ENCODE results near the gene IGLON5.

IGLON5 gene

DNA sequence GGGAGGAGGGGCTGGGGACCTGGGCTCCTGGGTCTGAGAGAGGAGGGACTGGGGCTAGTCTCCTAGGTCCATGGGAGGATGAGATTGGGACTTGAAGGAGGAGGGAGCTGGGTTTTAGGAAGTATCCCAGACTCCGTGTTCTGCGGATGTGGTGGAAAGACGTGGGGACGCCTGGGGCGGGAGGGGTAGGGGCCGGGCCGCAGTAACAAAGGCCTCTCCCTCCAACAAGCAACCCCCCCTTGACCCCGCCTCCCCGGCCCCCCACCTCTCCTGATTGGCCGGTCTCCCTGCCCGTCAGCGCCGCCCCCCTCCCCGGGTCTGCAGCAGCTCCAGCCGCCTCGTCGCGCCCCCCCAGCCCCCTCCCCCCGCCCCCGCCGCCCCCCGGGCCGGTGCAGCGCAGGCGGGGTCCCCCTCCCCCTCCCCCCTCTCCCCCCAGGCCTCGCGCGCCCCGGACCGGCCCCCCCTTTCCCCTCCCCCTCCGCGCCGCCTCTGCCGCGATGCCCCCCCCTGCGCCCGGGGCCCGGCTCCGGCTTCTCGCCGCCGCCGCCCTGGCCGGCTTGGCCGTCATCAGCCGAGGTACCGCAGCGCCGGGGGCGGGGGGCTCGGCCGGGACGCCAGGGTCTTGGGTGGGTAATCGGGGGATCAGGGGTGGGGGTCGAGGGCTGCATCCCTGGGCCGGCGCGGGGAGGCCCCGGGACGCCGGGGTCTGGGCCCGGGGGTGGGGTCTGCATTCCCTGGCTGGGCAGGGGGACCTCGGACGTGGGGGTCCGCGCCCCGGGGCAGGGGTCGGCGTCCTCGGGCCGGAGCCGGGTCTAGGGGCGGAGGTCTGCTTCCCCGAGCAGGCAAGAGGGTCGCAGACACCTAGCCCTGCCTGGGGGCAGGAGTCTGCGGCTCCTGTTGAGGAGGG is at the start of gene IGLON5:
Gene IGLON5 (plus strand): TSS at position 294 of the 907 bp plus-strand sequence. CDS start 204 bp downstream, at position 498.
- DNase-seq: no peak

DNA sequence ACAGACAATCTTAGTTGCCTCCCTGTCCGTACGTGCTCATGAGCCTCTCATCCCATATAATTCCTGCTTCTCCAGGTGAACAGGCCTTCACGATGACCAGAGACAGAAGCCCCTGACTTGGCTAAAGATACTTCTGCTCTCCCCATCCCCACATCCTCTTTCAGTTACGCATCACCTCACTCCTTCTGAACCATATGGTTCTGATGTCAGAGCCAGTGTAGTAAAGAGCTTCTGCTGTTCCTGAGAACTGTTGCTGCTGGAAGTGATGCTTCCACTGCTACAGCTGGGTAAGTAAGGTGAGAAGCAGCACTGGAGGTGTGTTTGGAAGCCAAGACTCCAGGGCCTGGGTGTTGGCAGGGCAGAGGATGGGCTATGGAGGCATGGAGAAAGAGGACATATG is 47.6 kb upstream of the IGLON5 start:
- no peak for DNase-seq

GRCh38 chr19:51271067-51271466 is 40.4 kb upstream of the IGLON5 start:
- DNase-seq: no peak

GRCh38 chr19:51272183-51272810 is 39.1 kb upstream of the IGLON5 start:
- no peak for DNase-seq

- DNase-seq: no peak
These were observed 37.2 kb upstream of the IGLON5 start for GRCh38 chr19:51274049-51274770.

GRCh38 chr19:51277112-51277511 is 34.3 kb upstream of the IGLON5 start:
- no peak for DNase-seq

GRCh38 chr19:51282335-51282734 is 29.1 kb upstream of the IGLON5 start:
- DNase-seq: no peak

GRCh38 chr19:51285682-51286081 is 25.8 kb upstream of the IGLON5 start:
- no peak for DNase-seq

DNA sequence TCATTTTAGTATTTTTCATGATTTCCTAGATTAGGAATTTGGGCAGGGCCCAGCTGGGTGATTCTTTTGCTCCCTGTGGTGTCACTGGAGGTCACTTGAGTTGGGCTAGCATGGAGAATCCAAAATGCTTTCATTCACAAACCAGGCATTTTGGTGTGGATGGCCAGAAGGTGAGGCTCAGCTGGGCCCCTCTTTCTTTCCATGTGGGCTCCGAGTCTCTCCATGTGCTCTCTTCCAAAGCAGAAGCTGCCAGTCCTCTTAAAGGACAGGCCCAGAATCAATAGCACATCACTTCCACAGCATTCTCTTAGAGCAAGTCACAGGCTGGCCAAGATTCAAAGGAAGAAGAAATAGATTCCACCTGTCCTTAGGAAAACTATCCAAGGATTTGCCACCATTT is 21.8 kb upstream of the IGLON5 start:
- no peak for DNase-seq

- DNase-seq: no peak
These were observed 18.5 kb upstream of the IGLON5 start for GRCh38 chr19:51292971-51293370.

DNA sequence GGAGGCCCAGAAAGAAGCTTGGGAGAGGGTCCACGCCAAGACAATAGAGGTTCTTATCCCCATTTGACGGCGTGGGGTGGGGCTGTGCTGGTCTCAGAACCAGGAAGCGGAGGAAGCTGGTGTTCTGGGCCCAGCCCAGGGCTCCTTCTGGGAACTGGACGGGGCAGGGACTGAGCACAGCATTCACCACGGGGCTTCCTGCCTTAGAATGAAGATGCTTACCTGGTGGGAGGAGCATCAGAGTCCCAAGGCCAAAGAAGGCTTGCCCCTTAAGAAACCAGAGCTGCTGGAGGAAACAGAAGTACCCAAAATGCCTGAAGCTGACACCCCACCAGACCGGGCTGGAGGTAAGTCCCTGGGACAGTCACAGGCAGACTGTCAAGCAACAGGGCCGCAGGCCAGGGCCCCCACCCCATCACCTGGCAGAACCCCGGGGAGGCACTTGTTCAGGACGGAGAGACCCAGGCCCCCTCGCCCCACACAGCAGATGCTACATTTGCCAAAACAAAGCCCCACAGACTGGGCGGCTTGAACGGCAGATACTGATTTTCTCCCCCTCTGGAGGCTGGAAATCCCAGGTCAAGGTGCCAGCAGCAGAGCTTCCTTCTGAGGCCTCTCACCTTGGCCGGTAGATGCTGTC is 17.8 kb upstream of the IGLON5 start:
- DNase-seq: no peak

DNA sequence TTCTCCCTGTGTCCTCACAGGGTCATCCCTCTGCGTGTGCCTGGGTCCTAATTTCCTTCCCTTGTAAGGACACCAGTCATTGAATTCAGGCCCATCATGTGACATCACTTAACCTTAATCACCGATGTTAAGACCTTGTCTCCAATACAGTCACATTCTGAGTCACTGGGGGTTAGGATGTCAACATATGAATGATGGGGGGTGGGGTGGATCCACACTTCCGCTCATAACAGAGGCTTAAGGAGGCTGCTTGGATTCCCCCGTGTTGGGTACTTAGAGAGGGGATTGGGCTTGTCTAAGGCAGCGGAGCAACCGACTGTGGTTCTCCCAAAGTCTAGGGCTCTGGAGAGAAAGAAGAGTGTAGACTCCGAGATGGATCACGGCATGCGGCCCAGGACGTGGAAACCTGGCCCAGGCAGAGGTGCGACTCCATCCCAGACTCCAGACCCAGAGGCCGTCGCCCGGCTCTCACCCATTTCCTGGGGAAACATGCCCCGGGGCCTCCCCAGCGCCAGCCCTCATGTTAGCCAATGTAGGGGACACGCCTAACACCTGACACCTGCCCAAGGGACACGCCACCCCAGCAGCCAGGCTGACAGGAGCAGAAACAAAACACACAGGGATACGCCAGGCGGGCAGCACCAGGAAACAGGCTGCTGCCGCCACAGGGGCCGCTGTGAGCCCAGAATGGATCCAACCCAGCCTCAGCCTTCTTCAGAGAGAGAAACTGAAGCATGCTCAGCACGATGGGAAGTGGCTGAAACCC is 17.1 kb upstream of the IGLON5 start:
- DNase-seq: no peak

DNA sequence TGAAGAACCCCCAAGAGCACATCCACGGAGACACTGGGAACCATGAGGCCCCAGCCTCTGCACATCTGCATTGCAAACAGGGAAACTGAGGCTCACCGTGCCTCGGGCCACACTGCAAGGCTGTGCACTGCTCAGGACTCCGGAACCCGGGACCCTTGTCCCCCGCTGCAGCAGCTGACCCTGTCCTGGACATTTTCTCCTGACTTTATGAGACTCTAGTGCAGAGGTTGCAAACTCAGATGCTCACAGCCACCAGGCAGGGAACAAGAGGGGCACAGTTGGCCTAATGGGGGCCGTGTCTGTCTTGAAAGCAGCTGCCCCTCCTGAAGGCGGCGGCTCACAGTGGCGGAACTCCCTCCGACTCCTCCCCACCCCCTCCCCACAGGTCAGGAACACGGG is 16.5 kb upstream of the IGLON5 start:
- no peak for DNase-seq

DNA sequence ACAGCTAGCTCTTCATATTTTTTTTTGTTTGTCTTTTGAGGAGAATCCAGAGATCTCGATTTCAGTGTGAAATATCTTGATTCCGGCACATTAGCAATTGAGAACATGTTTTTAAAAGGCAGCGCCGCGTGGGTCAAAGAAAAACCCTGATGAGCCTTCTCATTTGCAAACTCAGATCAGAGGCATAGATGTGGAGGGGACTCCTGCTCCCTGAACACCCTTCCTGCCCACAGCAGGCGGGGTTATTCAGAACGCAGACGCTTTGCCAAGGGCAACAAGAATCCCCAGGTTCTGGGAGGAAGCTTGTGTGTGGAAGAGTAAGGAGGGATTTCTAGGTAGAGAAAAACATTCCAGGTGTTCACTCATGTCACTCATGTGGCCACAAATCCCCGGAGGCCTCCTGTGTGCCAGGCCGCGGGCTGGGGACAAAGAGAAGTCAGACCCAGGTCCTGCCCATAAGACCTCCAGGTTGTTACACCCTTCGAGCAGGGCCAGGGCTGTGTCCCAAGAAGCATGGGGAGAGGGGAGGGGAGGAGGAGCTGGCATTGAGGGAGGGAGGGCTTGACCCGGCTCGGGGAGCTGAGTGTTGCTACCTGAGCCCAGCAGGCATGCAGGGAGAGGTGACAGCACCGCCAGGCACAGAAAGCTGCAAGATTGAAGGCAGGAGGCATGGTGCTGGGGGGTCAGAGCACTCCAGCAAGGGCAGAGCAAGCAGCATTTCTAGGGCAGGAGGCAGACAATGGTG is 15.9 kb upstream of the IGLON5 start:
- DNase-seq: no peak

DNA sequence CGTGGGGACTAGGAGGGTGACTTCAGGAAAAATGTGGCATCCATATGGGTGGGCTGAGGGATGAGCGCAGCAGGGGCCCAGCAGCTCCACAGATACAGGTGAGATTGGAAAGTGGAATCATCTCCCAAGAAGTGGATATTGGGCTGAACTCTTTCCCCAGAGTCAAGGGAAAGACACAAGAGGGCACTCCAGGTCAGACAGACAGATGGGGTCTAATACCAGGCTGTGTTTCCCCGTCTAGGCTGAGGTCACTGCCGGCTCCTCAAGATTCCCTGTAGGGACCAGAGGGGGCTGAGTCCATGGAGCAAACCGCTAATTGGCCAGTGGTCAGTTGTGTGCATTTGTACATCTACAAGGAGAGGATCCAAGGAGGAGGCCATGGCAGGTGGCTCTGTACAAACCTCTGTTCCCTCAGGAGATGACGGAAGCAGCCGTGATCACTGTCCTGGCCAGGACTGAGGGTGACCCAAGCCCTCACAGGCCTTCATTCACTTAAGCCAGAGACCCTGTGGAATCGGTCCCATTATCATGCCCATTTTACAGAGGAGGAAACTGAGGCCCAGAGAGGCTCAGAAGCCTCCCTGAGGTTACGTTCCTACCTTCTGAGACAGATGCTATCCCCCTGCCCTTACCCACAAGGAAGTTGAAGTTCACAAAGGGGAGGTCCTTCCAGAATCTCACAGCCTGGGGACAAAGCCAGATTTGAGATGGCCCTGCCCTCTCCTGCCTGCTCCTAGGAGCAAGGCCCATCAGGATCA is 14.9 kb upstream of the IGLON5 start:
- DNase-seq: no peak

DNA sequence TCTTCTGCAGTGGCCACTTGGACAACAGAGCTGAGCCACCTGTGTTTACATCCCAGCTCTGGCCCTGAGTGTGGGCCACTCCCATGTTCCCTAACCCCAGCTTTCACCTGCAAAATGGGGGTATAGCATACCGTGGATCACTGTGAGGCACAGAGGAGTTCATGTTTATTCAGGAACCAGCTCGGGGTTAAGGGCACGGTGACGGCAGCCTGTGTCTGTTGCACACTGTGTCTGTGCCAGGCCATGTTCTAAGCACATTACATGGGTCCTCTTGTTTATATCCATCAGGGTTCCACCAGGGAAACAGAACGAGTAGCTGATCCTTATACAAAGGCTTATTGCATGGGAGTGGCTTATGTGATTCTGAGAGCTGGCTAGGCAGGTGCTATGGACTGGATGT is 14.0 kb upstream of the IGLON5 start:
- DNase-seq: no peak

GRCh38 chr19:51301266-51301665 is 10.2 kb upstream of the IGLON5 start:
- DNase-seq: no peak

DNA sequence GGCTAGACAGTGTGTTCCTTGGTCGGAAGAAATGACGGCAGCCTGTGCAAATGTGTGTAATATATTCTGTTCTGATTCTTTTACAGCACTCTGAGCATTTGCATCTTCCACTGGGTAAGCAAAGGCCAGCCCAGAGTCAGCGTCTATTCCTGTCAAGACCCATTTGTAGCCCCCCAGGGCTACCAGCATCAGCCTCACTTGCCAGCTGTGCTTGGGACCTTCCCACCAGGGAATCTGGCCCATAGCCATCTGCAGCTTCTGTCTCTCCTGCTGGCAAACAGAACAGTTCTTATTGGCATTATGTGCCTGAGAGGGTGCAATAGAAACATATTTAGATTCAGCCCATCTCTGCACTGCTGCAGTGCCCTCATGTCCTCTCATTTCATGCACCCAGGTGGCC is 6.0 kb upstream of the IGLON5 start:
- no peak for DNase-seq

GRCh38 chr19:51316688-51317087 is 5.2 kb downstream of the IGLON5 start:
- DNase-seq: no peak

GRCh38 chr19:51317376-51317775 is 5.9 kb downstream of the IGLON5 start:
- DNase-seq: peak; percentile 66

DNA sequence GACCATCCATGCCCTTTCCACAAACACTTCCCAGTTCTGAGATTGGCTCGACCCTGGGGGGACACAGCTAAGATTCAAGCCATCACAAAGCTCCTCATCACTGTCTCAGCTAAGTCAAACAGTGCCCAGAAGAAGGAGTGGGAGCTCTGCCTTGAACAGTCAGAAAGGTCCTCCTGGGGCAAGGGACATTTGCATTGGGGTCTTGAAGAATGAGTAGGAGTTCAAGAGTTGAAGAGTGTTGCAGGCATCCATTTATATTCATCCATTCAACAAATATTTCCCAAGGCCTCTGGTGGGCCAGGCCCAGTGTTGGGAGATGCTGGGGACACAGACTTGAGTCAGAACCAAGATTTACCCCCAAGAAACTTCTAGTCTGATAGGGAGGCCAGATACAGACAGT is 6.5 kb downstream of the IGLON5 start:
- DNase-seq: no peak
